GM18861 (cell line): ENCODE data around the gene LPP.

Experiments used
- ATAC-seq: cut with Tn5 transposase; IDR thresholded peaks from one replicate; pipeline ENCODE4 v1.9.1; 2021; ENCODE audit not compliant: unreplicated experiment

The LPP gene

DNA sequence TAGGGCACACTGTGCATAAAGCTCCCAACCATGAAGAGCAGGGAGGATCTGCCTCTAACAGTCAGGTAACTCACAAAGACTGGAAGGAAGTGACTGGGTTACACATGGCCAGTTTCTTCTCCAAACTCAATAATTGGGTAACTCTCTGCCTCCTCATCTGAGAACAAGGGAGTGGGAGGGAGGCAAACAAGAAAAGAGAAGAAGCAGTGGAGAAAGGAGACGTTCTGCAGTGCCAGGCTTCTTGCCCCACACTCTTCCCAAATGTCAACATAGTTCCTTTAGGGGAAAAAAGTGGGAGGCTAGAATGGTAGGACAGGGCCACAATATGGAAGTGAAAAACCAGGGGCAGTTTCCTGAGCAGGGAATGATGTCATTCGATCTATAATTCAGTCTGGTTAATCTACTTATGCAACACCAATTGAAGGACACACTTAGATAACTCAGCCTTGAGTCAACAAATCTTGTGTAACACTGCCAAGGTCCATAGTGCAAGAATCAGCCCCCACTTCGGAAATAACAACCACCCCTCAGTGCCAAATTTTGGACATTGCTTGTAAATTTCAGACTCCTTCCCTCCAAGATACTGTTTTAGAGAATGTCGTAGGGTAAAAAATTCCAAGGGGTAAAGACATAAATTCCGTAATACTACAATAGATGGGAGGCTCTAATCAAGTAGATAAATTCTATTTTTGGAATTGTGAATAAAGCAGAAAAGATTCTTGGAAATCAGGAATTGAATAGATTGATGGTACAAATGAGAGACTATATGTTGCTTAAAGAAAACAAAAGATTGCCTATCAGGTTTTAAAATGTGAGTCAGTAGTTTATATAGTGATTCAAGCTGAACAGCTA, 143.0 kb downstream of the LPP start:
- ATAC-seq: no peak

DNA sequence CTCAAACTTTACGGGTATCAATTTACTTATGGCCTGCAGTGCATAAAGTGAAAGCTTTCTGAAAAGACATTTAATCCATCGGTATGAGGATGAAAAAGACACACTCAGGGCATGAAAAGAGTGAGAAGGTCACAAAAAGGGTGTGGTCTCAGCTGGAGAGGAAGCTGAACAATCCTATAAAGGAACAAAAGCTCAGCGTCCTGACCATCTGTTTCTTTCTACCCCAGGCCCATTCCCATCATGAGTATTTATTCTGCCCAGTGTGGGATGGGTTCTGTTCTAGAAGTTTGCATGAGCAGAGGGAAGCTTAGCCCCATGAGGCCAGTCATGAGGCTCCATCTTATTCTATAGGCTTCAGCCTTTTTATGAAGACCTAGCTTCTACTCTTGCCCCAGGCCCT, 144.6 kb downstream of the LPP start:
- ATAC-seq: no peak

- ATAC-seq: no peak
These were observed 145.1 kb downstream of the LPP start for GRCh38 chr3:188299068-188299467.

DNA sequence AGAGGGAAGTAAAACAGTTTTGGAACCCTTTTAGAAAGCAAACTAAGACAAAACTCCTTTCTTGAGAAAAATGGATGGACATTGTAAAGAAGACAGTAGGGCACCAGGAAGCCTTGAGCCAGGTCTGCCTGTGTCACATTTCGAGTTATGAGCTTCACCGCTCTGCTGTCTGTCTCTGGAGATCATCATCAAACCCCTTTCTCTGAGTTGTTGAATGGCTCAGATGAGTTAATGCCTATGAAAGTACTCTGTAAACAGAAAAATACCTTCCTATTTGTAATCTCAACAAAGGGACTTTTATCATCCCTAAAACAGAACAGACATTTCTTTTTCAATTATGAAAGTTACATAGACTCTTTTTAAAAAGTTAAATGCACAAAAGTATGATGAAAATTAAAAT, 145.8 kb downstream of the LPP start:
- ATAC-seq: no peak

GRCh38 chr3:188301147-188301546, 147.2 kb downstream of the LPP start:
- no peak for ATAC-seq

DNA sequence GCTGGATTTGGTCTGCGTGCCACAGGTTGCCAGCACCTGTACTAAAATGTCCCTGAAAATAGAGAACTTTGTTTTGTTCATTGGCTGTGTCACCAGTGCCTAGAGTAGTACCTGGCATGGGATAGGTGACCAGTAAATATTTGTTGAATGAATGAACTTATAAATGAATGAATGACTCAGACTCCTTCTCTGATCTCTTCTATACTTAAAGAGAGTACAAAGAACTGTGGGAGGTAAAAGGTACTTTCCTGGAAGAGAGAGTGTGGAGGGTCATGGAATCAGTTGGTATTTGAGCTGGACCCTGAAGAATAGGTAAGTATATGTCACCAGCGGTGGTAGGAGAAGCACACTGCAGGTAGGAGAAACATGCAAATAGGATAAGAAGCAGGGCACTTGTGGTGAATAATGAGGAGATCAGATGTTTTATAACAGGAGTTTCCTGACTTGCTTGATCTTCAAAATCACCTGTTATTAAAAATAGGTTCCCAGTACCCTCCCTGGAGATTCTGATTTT, 149.4 kb downstream of the LPP start:
- ATAC-seq: no peak

- no peak for ATAC-seq
These were observed 149.9 kb downstream of the LPP start for GRCh38 chr3:188303823-188304222.

DNA sequence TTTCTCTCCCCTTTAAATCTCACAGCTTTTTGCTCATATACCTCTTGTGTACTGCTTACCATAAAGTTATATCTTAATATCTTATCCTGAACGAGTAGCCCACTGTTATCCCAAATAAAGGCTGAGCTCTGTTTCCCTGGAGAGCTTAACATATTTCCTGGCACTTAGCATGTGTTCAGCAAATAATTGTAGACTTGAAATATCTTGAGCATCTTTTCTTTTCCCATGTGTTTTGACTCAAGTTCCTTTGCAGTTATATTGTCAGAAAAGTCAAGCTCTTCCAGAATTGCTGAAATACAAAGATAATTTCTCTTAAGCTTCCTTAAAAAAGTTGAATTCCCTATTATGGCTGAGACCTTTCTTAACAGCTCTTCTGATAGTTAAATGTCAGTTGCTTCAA, 150.5 kb downstream of the LPP start:
- no peak for ATAC-seq

DNA sequence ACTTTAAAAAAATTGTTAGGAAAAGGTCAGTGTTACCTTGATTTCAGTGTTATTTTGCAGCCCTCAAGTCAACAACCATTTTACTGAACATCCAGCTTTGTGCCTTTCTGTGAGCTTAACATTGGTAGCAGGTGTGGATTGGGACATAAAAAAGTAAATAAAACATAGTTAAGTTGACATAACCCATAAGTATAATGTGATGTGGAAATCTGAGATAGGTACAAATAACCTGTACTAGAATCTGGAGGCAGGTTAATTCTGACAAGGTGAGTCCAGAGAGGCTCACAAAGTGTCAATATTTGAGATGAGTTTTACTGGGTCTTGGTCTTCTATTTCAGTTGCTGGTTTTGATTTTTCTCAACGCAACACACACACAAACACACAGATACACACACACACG, 151.3 kb downstream of the LPP start:
- ATAC-seq: no peak

- no peak for ATAC-seq
These were observed 152.6 kb downstream of the LPP start for GRCh38 chr3:188306435-188307005.

DNA sequence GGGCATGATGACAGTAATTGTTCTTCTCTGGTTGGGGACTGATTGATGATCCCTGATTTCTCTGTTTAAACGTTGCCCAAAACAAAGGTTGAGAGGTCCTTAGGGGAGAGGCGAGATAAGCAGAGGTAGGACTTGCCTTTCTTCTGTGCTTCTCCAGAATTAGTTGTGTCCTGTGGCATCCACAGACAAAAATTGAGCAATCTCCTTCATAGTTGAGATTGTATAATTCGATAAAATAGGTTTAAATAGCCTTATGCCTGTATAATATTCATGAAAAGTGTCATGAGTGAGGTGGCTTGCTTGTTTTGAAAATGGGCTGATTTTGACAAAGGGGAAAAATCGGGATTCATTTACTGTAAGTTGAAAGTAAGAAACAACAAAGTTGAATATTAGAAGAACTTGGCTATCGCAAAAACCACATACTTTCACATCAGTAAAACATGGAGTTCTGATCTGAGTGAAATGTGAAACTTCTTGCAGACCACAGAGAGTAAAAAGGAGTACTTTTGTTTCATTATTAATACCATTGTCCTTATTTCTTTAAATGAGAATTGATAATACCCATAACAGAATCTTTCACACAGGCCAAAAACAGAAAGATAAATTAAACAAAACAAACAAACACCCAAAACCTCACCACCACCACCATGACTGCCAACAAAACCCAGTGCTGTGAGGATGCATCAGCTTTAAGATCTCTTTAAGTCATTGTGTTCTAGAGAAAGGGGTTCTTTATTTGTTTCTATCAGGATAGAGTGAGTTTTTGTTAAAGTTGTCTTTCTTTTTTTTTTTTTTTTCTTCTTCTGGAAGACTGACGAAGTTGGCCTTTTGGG, 155.7 kb downstream of the LPP start:
- ATAC-seq: peak; percentile 99

- no peak for ATAC-seq
These were observed 156.3 kb downstream of the LPP start for GRCh38 chr3:188310270-188310710.

GRCh38 chr3:188315553-188315952, 161.6 kb downstream of the LPP start:
- no peak for ATAC-seq

DNA sequence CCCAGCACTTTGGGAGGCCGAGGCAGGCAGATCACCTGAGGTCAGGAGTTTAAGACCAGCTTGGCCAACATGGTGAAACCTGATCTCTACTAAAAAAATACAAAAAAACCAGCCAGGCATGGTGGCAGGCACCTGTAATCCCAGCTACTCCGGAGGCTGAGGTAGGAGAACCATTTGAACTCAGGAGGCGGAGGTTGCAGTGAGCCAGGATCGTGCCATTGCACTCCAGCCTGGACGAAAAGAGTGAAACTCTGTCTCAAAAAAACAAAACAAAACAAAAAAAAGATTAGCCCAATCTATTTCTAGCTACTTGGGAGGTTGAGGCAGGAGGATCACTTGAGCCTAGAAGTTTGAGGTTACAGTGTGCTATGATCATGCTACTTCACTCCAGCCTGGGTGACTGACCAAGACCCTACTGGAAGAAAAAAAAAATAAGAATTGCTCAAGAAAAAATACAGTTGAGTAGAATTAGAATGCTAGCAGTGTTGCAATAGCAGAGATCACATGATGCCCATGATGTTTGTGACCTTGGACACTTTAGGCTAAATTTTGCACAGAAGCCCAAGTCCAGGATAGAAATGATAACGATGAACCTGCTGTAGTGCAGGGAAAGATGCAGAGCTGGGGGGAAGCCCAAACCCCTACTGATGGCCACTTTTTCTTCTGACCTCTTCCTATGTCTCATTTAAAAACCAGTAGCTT, 162.2 kb downstream of the LPP start:
- ATAC-seq: no peak

DNA sequence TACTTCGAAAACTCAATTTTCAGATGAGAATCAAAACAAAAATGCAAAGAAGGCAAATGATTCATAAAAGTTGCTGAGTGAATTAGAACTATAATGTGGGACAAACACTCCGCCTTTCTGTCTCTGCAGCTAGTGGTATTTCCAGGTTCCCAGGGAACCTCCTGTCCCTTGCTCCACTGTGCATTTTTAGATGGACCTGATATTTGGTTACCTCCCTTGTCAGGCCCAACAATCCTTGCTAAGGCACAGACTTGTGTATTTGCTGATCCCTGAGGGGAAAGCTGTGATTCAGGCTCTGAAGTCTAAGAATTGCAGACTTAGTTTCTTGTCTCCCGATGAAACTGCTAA, 162.7 kb downstream of the LPP start:
- no peak for ATAC-seq

GRCh38 chr3:188319569-188319968, 165.6 kb downstream of the LPP start:
- no peak for ATAC-seq

DNA sequence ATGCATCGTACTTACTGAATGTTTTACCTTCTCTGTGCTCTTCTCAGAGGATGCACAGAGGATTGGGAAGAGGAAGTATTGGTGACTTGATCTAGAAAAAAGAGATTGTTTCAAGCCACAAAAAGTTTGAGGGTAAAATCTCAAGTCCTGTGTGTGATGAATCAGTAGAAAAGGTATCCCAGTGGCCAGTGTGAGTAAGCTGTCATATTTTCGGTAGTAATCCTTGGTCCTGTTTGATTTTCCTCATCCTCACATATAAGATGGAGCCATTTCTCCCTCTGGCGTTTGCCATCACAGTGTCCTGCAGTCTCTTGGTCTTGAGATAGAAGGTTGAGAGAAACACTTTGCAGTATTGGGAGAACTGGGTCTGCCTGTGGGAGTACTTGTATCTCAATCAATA, 166.8 kb downstream of the LPP start:
- no peak for ATAC-seq

DNA sequence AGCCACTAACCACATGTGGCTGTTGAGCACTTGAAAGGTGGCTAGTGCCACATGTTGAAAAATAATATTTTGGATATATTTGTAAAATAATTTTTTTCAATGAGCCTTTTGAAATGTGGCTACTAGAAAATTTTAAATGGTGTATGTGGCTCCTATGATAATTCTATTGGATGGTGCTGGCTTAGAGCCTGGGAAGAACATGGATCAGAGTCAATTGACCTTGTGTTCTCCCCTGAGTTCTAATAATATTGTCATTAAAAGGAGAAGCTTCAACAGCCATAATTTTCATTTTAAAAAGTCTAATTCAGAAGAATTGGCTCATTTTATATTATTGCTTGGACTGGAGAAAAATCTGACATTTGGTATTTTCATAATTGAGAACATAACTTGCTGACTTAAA, 167.3 kb downstream of the LPP start:
- no peak for ATAC-seq

- no peak for ATAC-seq
These were observed 168.4 kb downstream of the LPP start for GRCh38 chr3:188322135-188322887.

DNA sequence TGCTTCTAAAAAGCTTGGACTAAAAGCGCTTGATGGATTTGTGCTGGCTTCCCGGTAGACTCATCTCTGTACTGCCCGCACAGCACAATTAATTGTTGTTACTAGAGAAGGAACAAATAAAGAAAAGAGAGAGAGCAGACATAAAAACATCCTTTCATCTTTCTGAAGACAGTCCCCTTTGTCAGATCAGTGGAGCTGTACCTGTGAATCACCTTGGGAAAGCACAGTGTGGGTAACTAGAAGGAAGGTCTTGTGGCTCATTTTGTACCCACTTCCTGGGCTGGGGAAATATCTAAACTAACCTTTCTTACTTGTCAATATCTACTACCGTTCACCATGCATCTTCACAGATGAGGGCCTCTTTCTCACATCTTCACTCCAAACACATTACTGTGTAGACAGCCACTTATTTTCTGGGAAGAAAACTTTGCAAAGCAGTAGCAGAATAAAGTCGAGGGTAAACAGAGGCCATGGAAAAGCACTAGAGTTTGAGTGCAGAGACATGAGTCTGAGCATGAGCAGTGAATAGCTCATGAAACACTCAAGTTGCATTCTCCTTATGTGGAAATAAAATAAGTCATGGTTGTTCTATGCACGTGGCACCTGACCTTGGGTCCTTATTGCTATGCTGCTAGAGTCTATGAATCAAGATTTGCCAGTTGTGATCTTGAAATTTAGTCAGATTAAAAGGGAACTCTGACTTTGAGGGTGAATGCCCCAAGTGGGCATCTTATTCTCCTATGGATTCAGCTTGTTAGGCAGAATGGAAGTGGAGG, 169.3 kb downstream of the LPP start:
- no peak for ATAC-seq
